Islet precursor cell (in vitro differentiated cells): ENCODE measurements around the gene CDC45.
"Not testable (repeated sequence)": the region's sequence is repeated elsewhere in the genome, so short reads cannot be mapped to it uniquely, and the experiment has no call there.

Source experiments
- DNase-seq: peaks from one replicate; pipeline ENCODE4 v3.0.0-alpha.2; 2018

CDC45 gene, protein sequence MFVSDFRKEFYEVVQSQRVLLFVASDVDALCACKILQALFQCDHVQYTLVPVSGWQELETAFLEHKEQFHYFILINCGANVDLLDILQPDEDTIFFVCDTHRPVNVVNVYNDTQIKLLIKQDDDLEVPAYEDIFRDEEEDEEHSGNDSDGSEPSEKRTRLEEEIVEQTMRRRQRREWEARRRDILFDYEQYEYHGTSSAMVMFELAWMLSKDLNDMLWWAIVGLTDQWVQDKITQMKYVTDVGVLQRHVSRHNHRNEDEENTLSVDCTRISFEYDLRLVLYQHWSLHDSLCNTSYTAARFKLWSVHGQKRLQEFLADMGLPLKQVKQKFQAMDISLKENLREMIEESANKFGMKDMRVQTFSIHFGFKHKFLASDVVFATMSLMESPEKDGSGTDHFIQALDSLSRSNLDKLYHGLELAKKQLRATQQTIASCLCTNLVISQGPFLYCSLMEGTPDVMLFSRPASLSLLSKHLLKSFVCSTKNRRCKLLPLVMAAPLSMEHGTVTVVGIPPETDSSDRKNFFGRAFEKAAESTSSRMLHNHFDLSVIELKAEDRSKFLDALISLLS

DNA sequence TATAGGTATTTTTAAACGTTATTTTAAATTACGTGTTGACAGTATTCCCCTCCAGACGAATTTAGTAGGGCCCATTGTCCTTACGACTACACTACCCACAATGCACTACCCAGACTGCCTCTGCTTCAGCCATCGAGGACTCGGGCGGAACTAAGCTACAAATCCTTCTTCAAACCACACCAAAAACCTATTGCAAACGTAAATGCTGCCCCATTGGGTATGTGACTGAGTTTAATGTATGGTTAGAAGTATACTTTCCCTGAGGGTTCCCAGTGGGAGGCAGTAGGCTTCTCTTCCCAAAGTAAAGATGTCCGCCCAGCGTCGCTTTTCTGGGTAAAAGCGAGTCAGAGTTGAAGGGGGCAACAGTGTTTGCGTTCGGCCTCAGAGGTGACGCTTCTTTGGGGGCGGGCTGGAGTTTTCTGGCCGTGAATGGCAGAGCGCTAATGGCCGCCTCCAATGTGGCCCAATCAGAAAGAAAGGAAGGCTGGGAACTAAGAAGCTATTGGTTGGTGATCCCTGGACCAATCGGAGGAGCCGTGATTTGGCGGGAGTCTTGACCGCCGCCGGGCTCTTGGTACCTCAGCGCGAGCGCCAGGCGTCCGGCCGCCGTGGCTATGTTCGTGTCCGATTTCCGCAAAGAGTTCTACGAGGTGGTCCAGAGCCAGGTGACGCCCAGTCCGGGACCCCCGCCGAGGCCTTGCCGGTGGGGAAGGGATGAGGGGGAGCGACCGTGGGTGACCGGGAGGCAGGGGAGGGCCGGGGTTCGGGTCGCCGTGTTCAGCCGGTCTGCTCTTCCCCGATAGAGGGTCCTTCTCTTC lies at the start of gene CDC45:
Gene CDC45 (plus strand): TSS at position 566 of the 818 bp plus-strand sequence. CDS start 49 bp downstream, at position 615.
- peak; percentile 99 for DNase-seq

DNA sequence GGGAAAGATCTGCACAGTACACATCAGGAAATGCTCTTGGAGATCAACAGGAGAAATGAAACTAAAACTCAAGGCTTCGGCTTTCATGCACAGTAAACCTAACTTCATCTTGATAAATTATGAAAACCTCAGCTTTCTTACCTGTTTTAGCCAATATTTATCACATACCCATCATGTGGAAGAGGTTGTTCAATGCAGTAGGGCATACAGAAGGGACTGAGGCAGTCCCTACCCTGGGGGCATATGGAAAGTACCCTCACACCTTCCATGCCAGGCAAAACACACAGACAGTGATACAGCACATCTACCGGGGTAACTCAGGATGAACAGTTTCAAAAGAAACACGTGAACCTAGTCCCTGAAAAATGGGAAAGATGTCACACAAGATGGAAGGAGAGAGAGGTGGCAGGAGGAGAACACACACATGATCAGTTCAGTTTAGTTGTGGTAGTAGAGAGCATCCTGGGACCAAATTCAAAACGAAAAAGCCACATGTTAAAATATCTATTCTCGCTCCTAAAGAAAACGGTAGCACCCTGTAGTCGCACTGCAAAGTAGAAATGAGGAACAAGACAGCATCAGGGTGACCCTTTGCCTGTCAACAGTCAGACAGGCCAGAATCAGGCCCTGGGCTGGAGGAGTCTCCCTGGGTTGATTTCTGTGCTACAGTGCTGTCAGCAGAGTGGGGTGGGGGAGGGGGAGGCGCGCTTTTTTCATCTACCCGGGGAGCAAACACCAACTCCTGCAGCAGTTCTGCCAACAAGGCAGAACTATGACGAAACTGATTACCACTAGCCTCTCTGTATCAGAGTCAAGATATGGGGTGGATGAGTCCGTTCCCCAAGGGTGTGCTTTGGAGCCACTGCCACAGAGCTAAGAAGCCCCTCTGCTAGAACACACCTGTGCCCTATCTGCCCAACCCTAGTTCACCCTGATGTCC lies 49.5 kb upstream of the CDC45 start:
- DNase-seq: peak; percentile 56

DNA sequence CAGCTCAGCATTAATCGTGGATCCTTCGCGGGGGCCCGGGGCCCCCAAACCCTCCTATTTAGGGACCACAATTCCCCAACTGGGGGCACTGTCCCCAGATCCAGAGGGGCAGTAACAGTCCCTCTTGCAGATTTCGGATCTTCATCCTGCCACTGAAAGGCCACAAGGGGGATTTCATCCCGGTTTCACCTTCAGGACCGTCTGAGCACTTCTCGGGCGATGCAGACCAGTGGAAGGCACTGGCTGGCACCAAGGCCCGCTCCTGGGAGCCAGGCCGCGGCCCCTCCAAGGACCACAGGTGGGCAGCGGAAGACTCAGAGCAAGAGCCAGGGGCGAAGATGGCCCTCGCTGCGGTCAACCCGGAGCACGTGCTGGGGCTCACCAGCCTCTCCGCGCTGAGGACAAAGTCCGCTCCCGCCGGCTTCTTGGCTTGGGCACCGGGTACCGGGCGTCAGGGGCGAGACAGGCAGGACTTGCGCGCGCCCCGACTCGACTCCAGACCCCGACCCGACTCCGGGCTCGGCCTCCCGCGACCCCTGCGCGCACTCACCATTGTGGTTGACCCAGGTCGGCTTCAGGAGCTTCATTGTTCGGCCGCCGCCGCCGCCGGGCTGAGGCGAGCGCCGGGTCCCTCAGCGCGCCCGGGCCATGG lies 48.7 kb upstream of the CDC45 start:
- peak; percentile 66 for DNase-seq

DNA sequence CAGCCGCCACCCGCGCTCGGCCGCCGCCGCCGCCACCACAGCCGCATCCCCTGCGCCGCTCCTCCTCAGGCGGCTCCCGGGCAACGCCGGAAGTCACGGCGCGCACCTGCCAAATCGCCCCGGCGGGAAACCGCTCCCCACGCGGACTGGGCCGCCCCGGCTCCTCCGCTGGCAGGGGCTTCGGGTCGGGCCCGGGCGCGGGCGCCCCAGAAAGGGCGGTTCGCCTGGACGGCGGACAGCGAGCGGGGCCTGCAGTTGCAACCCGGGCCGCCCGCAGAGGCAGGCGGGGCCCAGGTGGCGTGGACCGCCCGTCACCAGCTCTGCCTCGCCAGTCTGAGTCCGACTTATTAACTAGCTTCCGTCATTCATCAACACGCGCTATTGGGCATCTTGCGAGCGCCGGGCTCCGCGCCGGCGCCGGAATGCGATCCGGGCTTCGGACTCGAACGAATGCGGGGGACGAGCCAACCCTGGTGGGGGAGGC lies 48.0 kb upstream of the CDC45 start, which contains the start of gene HIRA:
Gene HIRA (minus strand): TSS at position 85 of the 484 bp plus-strand sequence. CDS start 257 bp downstream, outside the sequence.
- DNase-seq: peak; percentile 88

DNA sequence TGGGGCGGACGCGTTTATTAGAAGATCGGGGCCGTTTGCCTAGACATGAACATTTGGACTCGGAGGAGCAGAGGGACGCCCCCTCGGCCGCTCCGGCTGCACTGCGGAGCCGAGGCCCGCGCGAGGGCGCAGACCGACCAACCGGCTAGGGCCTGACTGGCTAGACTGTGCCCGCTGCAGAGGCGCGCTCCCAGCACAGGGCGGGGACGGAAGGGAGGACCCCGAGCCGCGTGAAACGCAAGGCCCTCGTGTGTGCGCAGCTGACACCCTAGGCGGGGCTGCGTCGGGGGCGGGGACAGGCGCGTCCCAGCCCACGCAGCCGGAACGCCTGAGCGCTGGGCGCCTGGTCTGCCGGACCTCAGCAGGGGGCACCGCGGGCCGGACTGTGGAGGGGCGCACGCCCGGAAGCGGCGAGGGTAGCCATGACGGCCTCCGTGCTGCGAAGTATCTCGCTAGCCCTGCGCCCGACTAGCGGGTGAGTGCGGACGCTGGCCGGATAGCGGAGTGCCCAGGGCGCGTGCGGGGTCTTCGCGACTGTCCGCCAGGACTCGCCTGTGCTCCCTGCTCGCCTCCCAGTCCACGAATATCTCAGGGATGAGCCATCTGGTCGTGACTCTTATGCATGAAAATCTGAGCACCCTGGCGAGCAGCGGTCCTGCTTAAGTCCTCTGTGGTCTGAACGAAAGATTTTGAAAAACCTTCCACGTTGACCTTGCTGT lies 47.4 kb upstream of the CDC45 start, which contains the start of gene MRPL40:
Gene MRPL40 (plus strand): TSS at position 413 of the 719 bp plus-strand sequence. CDS start 10 bp downstream, at position 423.
- DNase-seq: peak; percentile 96

DNA sequence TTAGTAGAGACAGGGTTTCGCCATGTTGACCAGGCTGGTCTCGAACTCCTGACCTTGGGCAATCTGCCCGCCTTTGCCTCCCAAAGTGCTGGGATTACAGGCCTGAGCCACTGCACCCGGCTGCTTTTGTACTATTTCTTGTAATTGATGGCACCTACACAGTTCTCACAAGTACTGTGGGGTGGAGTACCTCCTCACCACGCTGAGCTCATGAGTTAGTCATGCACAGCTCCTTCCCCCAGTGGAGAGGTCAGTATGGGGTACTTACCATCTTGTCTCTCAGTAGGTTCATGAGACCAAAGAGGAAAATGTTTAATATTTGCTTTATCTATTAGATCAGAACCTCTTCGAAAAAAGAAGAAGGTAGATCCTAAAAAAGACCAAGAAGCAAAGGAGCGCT lies 45.3 kb upstream of the CDC45 start:
- no peak for DNase-seq

DNA sequence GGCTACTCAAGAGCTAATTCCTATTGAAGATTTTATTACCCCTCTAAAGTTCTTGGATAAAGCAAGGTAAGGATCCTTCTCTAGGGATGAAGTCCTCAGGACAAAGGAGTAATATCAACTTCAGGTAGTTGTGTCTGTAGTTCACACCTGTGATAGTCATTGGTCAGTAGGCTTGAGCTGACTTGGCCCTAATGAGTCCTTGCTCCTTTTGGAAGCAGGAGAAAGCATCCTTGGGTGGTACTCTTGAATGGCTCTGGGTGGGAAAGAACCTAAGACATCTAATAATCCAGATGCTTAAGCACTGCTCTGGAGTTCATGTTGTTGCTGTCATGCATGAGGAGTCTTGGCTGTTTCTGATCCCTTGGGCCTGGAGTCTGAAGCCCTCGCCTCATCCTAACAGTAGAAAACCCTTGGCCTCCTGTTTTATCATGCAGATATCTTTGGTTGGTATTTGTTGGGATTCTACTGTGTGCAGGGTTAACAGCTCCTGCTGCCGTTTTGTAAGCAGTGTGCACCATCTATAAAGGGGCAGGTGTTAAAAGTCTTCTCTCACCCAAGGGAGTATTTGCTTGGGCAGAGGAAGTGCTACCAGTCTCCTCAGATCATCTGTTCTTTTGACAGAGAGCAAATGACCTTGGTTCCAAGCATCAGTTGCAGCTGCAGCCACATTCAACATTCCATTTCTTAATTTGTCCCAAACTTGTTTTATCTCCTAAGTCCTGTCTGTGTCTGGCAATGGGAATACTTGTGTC lies 44.7 kb upstream of the CDC45 start:
- DNase-seq: no peak

DNA sequence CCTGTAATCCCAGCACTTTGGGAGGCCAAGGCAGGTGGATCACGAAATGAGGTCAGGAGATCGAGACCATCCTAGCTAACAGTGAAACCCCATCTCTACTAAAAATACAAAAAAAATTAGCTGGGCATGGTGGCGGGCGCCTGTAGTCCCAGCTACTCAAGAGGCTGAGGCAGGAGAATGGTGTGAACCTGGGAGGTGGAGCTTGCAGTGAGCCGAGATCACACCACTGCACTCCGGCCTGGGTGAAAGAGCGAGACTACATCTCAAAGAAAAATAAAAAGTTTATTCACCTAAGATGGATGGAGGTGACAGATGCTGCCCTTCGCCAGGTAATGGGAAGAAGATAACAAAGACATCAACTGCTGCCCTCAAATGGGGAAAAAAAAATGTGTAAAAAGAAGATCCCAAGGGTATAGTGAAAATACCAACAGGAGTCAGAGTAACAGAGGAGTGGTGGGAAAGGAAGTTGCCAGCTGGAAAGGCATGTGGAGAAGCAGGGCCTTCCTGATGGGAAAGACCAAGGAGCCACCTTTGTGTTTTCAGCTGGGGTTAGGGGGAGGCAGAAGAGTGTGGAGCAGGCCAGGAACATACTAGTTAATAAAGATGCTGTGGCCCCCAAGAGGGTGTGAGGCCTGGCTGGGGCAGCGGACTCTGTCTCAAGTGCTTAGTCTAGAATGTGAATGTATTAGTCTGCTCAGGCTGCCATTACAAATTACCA lies 43.1 kb upstream of the CDC45 start:
- not testable (repeated sequence) for DNase-seq

DNA sequence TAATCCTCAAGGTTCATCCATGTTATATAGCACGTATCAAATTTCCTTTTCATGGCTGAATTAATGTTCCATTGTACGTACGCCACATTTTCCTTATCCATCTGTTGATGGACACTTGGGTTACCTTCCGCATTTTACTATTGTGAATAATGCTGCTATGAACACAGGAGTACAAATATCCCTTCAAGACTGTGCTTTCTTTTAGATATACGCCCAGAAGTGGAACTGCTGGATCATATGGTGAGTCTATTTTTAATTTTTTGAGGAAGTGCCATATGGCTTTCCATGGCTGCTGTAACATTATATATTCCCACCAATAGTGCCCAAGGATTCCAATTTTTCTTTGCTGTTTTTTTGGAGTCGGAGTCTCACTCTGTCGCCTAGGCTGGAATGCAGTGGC lies 41.4 kb upstream of the CDC45 start:
- no peak for DNase-seq

DNA sequence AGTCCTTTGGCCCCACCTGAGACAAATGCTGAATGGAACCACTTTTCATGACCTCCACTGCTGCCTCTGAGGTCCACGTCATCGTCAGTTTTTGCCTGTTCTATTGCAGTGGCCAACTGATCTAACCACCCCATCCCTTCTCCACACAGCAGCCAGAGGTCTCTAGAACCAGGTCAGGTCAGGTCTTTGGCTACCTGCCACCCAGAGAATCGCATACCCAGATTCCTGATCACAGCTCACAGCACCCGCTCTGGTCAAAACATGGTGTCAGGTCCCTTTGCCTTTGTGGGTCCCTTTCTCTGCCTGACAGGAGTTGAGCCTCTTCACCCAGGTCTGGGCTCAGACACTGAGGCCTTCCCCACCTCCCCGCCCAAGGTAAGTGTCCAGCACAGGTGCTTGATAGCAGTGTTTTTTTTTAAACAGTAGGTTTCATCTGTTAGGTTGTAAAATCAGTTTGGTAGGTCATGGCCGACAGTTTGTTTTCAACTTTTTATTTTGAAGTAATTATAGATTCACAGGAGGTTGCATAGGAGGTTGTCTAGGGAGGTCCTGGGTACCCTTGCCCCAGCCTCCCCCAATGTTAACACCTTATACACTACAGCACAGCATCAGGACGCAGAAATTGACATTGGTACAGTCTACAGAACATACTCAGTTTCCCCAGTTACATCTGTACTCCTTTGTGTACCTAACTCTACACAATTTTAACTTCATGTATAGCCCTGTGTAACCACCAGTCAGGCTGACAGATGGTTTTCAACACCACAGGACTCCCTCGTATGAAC lies 39.1 kb upstream of the CDC45 start:
- no peak for DNase-seq

DNA sequence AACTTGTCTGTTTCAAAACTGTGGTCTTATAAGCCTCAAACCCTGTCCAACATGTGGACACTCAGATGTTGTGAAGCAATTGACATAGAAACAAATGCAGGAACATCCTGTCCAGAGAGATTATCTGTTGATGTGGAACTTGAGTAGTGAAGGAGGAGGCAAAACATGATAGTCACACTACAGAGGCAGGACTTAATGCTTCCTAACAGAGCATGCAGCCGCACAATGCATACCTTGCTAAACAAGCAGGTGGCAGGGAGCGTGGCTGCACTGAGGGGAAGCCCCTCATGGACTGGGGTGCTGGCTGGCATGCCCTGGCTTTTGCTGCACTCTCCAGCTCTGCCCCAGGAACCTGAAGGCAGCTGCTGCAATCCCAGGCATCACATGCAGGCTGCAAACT lies 37.6 kb upstream of the CDC45 start:
- DNase-seq: no peak

DNA sequence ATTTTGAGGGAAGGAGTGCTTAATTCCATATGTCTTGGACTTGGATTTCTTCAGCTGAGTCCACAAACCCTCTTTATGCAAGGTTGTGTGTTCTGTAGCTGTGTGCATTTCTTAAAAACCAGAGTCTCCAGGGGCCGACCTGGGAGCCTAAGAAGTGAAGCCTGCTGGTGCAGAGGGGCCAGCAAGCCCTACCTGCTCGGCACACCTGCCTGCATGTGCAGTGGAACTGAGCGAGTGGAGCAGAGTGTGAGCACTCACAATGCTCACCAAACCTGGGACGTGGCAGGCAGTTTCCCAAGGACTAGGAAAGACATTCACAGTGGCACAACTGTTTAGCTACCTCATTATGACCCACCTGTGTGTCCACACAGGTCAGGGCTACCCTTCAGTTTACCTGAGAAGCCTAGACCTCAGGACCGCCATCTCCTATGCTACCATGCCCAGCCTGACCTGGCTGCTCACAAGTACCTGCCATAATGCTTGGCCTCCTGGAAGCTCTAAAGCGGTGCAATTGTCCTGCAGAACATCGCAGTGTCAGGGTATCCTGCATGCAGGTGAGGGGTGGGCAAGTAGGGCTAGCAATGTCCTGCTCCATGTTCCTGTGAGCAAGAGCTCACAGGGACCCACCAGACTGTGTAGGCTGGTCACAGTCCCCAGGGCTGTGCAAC lies 36.0 kb upstream of the CDC45 start:
- DNase-seq: no peak

DNA sequence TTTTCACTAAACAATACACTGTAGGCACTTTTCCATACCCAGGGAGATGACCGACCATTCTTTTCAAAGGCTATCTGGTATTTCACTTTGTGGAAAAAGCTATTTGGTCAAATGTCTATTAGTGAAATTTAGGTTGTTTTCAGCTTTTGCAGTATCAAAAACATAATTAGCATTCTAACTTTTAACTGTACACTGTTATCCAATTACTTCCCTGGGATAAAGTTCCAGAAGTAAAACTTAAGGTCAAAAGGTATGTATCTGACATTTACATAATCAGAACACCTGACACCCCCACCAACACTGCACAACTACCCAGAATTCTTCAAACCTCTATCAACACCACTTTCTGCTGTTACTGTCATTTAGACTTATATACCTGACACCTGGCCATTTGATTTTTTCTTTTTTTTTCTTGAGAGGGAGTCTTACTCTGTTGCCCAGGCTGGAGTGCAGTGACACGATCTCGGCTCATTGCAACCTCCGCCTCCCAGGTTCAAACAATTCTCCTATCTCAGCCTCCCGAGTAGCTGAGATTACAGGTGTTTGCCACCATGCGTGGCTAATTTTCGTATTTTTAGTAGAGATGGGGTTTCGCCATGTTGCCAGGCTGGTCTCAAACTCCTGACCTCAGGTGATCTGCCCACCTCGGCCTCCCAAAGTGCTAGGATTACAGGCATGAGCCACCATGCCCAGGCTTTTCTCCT lies 34.3 kb upstream of the CDC45 start:
- DNase-seq: not testable (repeated sequence)

DNA sequence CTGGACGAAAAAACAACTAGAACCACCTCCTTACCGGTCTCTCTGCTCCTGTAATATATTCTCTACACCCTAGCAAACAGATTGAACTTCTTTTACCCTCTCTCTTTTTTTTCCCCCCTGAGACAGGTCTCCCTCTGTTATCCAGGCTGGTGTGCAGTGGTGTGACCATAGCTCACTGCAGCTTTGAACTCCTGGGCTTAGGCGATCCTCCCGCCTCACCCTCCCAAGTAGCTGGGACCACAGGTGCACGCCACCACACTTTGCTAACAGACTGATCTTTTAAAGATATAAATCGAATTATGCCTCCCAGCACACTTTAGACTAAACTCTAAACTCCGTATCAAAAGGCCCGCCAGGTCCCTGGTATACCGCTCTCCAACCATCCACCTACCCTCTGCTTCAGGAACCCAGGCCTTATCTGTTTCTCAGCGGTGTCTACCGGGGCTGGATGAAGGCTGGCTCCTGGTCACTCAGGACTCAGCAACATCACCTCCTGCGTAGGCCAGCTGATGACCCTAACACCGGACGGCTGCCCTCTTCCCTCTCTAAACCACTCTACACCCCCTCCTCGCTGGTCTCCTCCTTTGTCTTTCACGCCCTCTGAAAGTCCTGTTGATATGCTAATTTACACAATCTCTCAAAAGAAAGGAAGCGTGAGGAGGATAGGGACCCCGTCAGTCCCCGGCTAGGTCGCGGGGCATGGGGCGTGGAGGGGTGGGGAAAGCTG lies 33.0 kb upstream of the CDC45 start:
- DNase-seq: no peak

DNA sequence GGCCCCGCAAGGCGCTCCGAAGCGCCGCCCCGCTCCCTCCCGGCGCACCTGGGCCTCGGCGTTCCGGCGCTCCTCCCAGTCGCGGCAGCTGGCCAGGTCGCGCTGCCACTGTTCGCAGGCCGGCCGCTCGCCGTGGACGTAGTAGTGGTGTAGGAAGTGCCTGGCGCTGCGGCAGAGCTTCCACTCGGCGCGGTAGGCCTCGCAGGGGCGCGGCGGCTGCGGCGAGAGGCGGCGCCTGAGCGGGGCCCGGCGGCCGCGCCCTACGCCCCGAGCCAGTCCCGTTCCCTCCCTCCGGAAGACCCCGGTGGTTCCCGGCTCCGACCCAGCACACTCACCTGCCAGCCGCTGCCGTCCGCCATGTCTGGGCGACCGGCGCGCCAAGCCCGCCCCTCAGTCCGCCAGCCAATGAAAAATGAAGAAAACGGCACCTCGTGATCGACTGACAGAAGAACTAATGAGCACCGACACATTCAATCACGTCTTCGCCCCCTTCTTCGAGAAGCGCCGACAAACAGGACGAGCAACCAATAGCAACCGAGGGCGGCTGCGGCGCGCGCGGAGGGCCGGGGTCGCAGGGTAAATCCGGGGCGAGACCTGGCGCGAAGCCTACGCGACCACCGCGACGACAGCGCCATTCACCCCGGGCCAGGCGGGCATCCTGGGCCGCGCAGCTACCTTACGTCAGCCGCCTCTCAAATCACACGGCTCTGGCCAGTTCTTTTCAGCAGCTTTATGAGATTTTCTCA lies 32.2 kb upstream of the CDC45 start, which contains the start of gene C22orf39:
Gene C22orf39 (minus strand): TSS at position 382 of the 746 bp plus-strand sequence. CDS start 23 bp downstream, at position 359.
- DNase-seq: peak; percentile 97
